Activated naive CD8-positive, alpha-beta T cell treated with anti-CD3 and anti-CD28 coated beads for 36 hours (primary cell): Measurements from ENCODE around the gene TSGA10. TPM values are rescaled to one million over a fixed set of nuclear protein-coding genes. Genes with fewer than 3 reads are reported as not detected.
"Not testable (repeated sequence)": the region's sequence is repeated elsewhere in the genome, so short reads cannot be mapped to it uniquely, and the experiment has no call there.

ENCODE experiments used
- DNase-seq: peaks from one replicate; pipeline ENCODE4 v3.0.0; 2021
- H3K27ac Mint-ChIP-seq: one replicate; pipeline ENCODE4 v1.8.0; 2022; ENCODE audit warnings: mild to moderate bottlenecking, moderate library complexity, mixed read lengths
- H3K27me3 Mint-ChIP-seq: one replicate; pipeline ENCODE4 v1.8.0; 2022; ENCODE audit warnings: mild to moderate bottlenecking, mixed read lengths
- H3K36me3 Mint-ChIP-seq: one replicate; pipeline ENCODE4 v1.8.0; 2021; ENCODE audit warnings: mild to moderate bottlenecking, mixed read lengths
- H3K4me1 Mint-ChIP-seq: one replicate; pipeline ENCODE4 v1.8.0; 2021; ENCODE audit warnings: mixed read lengths
- H3K4me3 Mint-ChIP-seq: one replicate; pipeline ENCODE4 v1.8.0; 2022; ENCODE audit warnings: mild to moderate bottlenecking, moderate library complexity, mixed read lengths
- H3K9me3 Mint-ChIP-seq: one replicate; pipeline ENCODE4 v1.8.0; 2022; ENCODE audit warnings: mixed read lengths
- total RNA-seq, 2 experiments: library from RNA; stranded (reverse); gene quantifications; one replicate each; pipeline ENCODE4 v1.2.3, GENCODE V29; 2021

The TSGA10 gene
- total RNA-seq, 2 experiments from 2014 or later = 5.6 to 7.5 TPM

- H3K9me3 Mint-ChIP-seq = peaks cover 50% of the 10 kb centered on the region
- not testable (repeated sequence) for DNase-seq, H3K4me3 Mint-ChIP-seq, H3K4me1 Mint-ChIP-seq, H3K27ac Mint-ChIP-seq, H3K27me3 Mint-ChIP-seq
- H3K36me3 Mint-ChIP-seq = peaks cover 53% of the 10 kb centered on the region
Observed at GRCh38 chr2:99135044-99135556, 19.6 kb downstream of the TSGA10 start.

- DNase-seq = no peak
- Mint-ChIP-seq H3K4me1 (no peaks in the 10 kb centered on the region), H3K27ac (no peak overlapping the region), H3K27me3 (no peaks in the 10 kb centered on the region), H3K9me3 (peaks cover 62% of the 10 kb centered on the region), H3K36me3 (peaks cover 66% of the 10 kb centered on the region), H3K4me3 (no peak overlapping the region)
Observed at GRCh38 chr2:99127981-99128380, 26.8 kb downstream of the TSGA10 start.

GRCh38 chr2:99112617-99113016, 42.1 kb downstream of the TSGA10 start:
- Mint-ChIP-seq H3K36me3 (peaks cover 2% of the 10 kb centered on the region), H3K4me1 (no peaks in the 10 kb centered on the region), H3K9me3 (no peaks in the 10 kb centered on the region), H3K27ac (no peak overlapping the region), H3K27me3 (no peaks in the 10 kb centered on the region), H3K4me3 (no peak overlapping the region)
- no peak for DNase-seq

GRCh38 chr2:99111945-99112344, 42.8 kb downstream of the TSGA10 start:
- H3K4me3 Mint-ChIP-seq = no peak overlapping the region
- H3K9me3 Mint-ChIP-seq = no peaks in the 10 kb centered on the region
- H3K27me3 Mint-ChIP-seq = no peaks in the 10 kb centered on the region
- no peak for DNase-seq
- peaks cover 2% of the 10 kb centered on the region for H3K36me3 Mint-ChIP-seq
- H3K4me1 Mint-ChIP-seq = no peaks in the 10 kb centered on the region
- H3K27ac Mint-ChIP-seq = no peak overlapping the region

GRCh38 chr2:99111236-99111635, 43.5 kb downstream of the TSGA10 start:
- no peak overlapping the region for H3K27ac Mint-ChIP-seq
- peaks cover 2% of the 10 kb centered on the region for H3K36me3 Mint-ChIP-seq
- no peaks in the 10 kb centered on the region for H3K4me1 Mint-ChIP-seq
- DNase-seq = no peak
- no peaks in the 10 kb centered on the region for H3K9me3 Mint-ChIP-seq
- no peak overlapping the region for H3K4me3 Mint-ChIP-seq
- H3K27me3 Mint-ChIP-seq = no peaks in the 10 kb centered on the region

- no peak overlapping the region for H3K4me3 Mint-ChIP-seq
- no peaks in the 10 kb centered on the region for H3K27me3 Mint-ChIP-seq
- H3K4me1 Mint-ChIP-seq = peaks cover 2% of the 10 kb centered on the region
- DNase-seq = no peak
- peaks cover 2% of the 10 kb centered on the region for H3K36me3 Mint-ChIP-seq
- no peaks in the 10 kb centered on the region for H3K9me3 Mint-ChIP-seq
- no peak overlapping the region for H3K27ac Mint-ChIP-seq
Observed at GRCh38 chr2:99106913-99107312, 47.8 kb downstream of the TSGA10 start.

GRCh38 chr2:99104006-99104405, 50.7 kb downstream of the TSGA10 start:
- Mint-ChIP-seq H3K9me3 (no peaks in the 10 kb centered on the region), H3K4me3 (no peak overlapping the region), H3K4me1 (peaks cover 6% of the 10 kb centered on the region), H3K27me3 (no peaks in the 10 kb centered on the region), H3K36me3 (peaks cover 2% of the 10 kb centered on the region), H3K27ac (no peak overlapping the region)
- DNase-seq = no peak

- Mint-ChIP-seq H3K4me1 (peaks cover 6% of the 10 kb centered on the region), H3K4me3 (no peak overlapping the region), H3K27ac (no peak overlapping the region)
Observed at GRCh38 chr2:99101697-99102096, 53.0 kb downstream of the TSGA10 start.

GRCh38 chr2:99096728-99097127, 58.0 kb downstream of the TSGA10 start:
- no peak overlapping the region for H3K27ac Mint-ChIP-seq
- peaks cover 5% of the 10 kb centered on the region for H3K36me3 Mint-ChIP-seq
- peaks cover 8% of the 10 kb centered on the region for H3K9me3 Mint-ChIP-seq
- H3K27me3 Mint-ChIP-seq = no peaks in the 10 kb centered on the region
- H3K4me3 Mint-ChIP-seq = no peak overlapping the region
- no peak for DNase-seq
- H3K4me1 Mint-ChIP-seq = peaks cover 5% of the 10 kb centered on the region

More at GRCh38 chr2:99101697-99102096, 53.0 kb downstream of the TSGA10 start:
- no peaks in the 10 kb centered on the region for H3K27me3 Mint-ChIP-seq
- no peak for DNase-seq
- peaks cover 2% of the 10 kb centered on the region for H3K36me3 Mint-ChIP-seq
- H3K9me3 Mint-ChIP-seq = no peaks in the 10 kb centered on the region

- DNase-seq = no peak
- Mint-ChIP-seq H3K9me3 (no peaks in the 10 kb centered on the region), H3K4me1 (peaks cover 3% of the 10 kb centered on the region), H3K4me3 (no peak overlapping the region), H3K27ac (no peak overlapping the region), H3K36me3 (peaks cover 5% of the 10 kb centered on the region), H3K27me3 (peaks cover 3% of the 10 kb centered on the region)
Observed at GRCh38 chr2:99088017-99088416, 66.7 kb downstream of the TSGA10 start.

GRCh38 chr2:99086385-99086784, 68.4 kb downstream of the TSGA10 start:
- Mint-ChIP-seq H3K27me3 (peaks cover 4% of the 10 kb centered on the region), H3K36me3 (peaks cover 5% of the 10 kb centered on the region), H3K4me3 (no peak overlapping the region), H3K27ac (no peak overlapping the region), H3K9me3 (no peaks in the 10 kb centered on the region), H3K4me1 (peaks cover 3% of the 10 kb centered on the region)
- no peak for DNase-seq

- no peak overlapping the region for H3K27ac Mint-ChIP-seq
- peaks cover 3% of the 10 kb centered on the region for H3K4me1 Mint-ChIP-seq
- H3K9me3 Mint-ChIP-seq = no peaks in the 10 kb centered on the region
- H3K36me3 Mint-ChIP-seq = peaks cover 5% of the 10 kb centered on the region
- peaks cover 4% of the 10 kb centered on the region for H3K27me3 Mint-ChIP-seq
- DNase-seq = no peak
- H3K4me3 Mint-ChIP-seq = no peak overlapping the region
Observed at GRCh38 chr2:99085421-99085820, 69.3 kb downstream of the TSGA10 start.

GRCh38 chr2:99084256-99084655, 70.5 kb downstream of the TSGA10 start:
- peaks cover 4% of the 10 kb centered on the region for H3K27me3 Mint-ChIP-seq
- no peak overlapping the region for H3K4me3 Mint-ChIP-seq
- H3K36me3 Mint-ChIP-seq = peaks cover 5% of the 10 kb centered on the region
- no peak for DNase-seq
- H3K4me1 Mint-ChIP-seq = peaks cover 3% of the 10 kb centered on the region
- no peaks in the 10 kb centered on the region for H3K9me3 Mint-ChIP-seq
- H3K27ac Mint-ChIP-seq = no peak overlapping the region

- Mint-ChIP-seq H3K4me1 (no peaks in the 10 kb centered on the region), H3K27ac (no peak overlapping the region), H3K27me3 (peaks cover 4% of the 10 kb centered on the region), H3K4me3 (no peak overlapping the region), H3K36me3 (no peaks in the 10 kb centered on the region), H3K9me3 (no peaks in the 10 kb centered on the region)
- DNase-seq = no peak
Observed at GRCh38 chr2:99081891-99082290, 72.9 kb downstream of the TSGA10 start.

GRCh38 chr2:99079226-99079625, 75.5 kb downstream of the TSGA10 start:
- H3K36me3 Mint-ChIP-seq = no peaks in the 10 kb centered on the region
- H3K27ac Mint-ChIP-seq = no peak overlapping the region
- peaks cover 4% of the 10 kb centered on the region for H3K27me3 Mint-ChIP-seq

GRCh38 chr2:99072551-99072950, 82.2 kb downstream of the TSGA10 start:
- no peaks in the 10 kb centered on the region for H3K27me3 Mint-ChIP-seq
- H3K9me3 Mint-ChIP-seq = no peaks in the 10 kb centered on the region
- H3K4me3 Mint-ChIP-seq = no peak overlapping the region
- DNase-seq = no peak
- no peaks in the 10 kb centered on the region for H3K4me1 Mint-ChIP-seq
- H3K27ac Mint-ChIP-seq = no peak overlapping the region
- no peaks in the 10 kb centered on the region for H3K36me3 Mint-ChIP-seq

More at GRCh38 chr2:99079226-99079625, 75.5 kb downstream of the TSGA10 start:
- Mint-ChIP-seq H3K4me3 (no peak overlapping the region), H3K4me1 (no peaks in the 10 kb centered on the region), H3K9me3 (no peaks in the 10 kb centered on the region)
- DNase-seq = no peak
